Kidney capillary endothelial cell (primary cell): ENCODE measurements around the gene ABHD8.
"Not testable (repeated sequence)": the region's sequence is repeated elsewhere in the genome, so short reads cannot be mapped to it uniquely, and the experiment has no call there.

ENCODE experiments used
- DNase-seq: peaks from one replicate; pipeline ENCODE4 v3.0.0-alpha.2; 2018; ENCODE audit warnings: low spot score

The ABHD8 gene

DNA sequence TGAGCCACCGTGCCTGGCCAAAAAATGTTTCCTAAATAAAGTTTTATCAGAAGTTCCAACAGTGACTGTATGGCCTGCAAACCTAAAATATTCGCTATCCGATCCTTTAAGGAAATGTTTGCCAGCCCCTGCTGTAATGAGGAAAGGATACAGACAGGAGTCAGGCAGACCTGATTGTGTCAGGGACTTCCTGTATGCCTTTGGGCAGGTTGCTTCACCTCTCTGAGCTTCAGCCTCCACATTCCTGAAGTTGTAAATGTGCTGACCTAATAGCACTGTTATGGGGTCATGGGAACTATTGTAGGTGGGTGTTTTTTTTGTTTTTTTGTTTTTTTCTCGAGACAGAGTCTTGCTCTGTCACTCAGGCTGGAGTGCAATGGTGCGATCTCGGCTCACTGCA, 6.2 kb downstream of the ABHD8 start:
- no peak for DNase-seq

DNA sequence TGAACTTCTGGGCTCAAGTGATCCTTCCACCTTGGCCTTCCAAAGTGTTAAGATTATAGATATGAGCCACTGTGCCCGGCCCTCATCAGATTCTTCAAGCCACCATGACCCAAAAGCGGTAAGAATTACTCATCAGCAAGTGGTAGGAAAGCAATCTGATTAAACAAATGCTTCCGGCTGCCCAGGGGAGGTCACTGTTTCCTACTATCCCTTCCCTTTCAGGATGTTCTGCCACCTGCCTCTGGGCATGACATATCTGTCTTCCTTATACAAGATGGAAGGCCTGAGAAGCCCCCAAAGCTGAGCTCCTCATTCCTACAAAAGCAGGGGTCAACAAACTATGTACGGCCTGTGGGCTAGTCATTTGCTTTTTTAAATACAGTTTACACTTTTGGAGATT, 7.0 kb downstream of the ABHD8 start:
- DNase-seq = peak; percentile 66

DNA sequence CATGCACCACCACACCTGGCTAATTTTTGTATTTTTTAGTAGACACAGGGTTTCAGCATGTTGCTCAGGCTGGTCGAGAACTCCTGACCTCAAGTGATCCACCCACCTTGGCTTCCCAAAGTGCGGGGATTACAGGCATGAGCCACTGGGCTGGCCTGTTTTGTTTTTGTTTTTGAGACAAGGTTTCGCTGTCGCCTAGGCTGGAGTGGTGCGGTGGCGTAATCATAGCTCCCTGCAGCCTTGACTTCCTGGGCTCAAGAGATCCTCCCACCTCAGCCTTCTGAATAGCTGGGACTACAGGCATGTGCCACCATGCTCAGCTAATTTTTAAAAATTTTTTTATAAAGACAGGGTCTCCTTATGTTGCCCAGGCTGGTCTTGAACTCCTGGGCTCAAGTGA, 7.7 kb downstream of the ABHD8 start:
- DNase-seq = not testable (repeated sequence)

DNA sequence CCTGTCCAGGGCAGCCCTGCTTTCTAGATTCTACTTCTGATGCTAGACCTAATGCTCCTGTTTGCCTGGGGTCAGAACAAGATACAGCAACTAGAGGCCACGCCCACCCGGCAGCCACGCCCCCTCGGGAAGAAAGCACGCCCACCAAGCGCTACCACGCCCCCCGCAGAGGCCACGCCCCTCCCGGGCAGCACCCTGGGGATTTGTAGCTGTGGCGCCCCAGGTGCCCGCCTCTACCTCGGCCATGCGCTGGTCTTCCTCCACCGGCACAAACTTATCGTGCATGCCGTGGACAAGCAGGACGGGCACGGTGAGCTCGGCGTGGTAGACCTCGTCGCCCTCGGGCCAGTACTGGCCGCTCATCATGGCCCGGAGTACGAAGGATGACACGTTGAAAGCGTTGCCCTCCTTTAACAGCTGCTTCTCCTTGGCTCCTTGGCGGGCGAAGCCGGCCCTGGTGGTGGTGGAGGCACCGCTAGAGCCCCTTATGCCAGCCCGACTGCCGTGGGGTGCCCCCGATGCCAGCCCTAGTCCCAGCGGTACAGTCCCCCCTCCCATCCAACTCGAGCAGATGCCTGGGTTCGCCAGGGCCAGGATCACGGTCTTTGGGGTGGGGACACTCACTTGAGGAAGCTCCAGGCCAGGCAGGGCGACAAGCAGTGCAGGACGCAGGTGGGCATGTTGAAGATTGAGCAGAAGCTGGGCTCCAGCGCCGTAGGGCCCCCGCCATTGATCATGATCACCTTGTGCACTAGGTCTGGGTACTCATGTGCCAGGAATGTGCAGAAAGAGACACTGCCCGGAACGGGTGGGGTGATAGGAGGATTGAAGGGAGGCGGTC, 9.0 kb downstream of the ABHD8 start:
- peak; percentile 35 for DNase-seq

DNA sequence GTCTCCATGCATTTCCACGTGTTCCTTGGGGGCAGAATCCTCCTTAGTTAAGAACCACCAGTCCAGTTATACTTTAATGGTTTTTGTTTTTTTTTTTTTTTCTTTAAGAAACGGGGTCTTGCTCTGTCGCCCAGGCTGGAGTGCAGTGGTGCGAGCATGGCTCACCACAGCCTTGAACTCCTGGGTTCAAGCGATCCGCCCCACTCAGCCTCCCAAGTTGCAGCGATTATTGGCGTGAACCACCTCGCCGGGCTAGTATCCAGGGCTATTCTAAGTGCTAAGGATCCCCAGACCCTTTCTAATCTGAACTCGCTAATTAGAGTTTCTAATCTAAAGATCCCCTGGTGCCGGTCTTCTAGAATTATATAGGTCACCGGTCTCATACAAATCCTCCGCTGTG, 9.6 kb downstream of the ABHD8 start:
- DNase-seq = no peak

DNA sequence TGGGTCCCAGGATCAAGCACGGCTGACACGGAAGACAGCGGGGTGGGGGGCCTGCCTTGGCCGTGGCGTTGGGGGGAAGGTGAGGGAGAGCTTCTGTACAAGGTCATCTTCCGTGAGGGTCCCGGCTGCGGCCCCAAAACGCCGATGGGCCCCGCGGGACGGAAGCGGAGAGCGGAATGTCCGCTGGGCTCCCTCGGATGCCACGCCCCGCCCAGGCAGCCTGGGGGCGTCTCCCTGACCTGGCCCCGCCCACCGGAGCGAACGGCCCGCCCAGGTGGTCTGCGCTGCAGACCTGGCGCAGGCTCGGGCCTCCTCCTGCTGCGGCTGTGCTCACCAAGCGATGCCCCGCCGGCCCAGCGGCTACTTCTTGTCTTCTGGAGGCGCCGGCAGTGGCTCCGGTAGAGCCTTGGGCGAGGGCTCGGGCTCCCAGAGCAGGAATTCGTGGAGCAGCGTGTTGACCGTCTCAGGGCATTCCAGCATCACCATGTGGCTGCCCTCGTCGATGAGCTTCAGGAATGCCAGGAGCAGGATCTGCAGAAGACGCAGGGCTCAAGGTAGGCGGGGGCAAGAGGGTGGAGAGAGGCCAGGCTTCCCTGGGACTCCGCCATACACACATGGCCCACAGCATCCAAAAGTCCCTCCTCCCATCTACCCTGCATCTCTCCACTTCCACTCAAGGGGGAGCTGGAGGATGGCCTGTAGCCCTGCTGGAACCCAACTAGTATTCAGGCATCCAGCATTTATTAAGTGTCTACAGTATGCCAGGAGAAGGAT, 10.7 kb downstream of the ABHD8 start:
- DNase-seq = peak; percentile 86

DNA sequence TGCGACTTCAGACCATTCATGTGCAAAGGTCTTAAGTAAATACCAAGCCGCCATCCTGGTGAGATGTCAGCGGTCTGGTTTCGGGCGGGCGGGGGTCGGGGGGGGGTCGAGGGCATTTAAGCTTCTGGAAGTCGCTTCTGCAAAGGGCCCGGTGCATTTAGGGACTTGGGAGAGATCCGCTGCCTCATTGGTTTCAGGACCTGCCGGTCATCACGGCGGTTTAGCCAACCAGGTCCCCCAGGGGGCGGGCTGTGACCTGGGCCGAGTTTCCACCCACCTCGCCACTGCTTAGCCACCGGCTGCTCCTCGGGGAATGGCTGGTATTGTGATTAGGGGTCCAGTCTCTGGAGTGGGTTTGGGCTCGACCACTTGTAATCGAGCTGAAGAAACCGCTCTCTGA, 13.7 kb downstream of the ABHD8 start:
- DNase-seq = peak; percentile 61

DNA sequence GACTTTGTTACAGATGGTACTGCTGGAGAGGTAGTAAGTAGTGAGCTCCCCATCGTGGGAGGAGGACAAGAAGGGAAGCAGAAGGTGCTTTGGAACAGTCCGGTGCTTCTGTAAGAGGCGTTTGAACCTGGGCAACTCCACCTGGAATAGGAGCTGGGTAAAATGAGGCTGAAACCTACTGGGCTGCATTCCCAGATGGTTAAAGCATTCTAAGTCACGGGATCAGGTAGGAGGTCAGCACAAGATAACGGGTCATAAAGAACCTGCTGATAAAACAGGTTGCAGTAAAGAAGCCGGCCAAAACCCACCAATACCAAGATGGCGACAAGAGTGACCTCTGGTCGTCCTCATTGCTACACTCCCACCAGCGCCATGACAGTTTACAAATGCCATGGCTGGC, 16.5 kb downstream of the ABHD8 start:
- DNase-seq = no peak

DNA sequence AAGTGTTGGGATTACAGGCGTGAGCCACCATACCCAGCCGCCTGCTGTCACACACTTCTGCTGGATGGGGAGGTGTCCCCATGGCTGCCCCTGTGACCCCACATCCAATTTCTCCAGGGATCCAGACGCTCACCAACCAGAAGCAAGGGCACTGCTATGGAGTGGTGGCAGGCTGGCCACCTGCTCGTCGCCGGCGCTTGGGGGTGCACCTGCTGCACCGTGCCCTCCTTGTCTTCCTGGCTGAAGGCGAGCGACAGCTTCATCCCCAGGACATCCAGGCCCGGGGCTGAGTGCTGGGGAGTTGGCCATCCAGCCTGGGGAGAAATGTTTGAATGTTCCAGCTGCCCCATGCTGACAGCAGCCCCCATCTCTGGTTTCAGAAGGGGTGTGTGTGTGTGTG, 17.0 kb downstream of the ABHD8 start:
- no peak for DNase-seq

DNA sequence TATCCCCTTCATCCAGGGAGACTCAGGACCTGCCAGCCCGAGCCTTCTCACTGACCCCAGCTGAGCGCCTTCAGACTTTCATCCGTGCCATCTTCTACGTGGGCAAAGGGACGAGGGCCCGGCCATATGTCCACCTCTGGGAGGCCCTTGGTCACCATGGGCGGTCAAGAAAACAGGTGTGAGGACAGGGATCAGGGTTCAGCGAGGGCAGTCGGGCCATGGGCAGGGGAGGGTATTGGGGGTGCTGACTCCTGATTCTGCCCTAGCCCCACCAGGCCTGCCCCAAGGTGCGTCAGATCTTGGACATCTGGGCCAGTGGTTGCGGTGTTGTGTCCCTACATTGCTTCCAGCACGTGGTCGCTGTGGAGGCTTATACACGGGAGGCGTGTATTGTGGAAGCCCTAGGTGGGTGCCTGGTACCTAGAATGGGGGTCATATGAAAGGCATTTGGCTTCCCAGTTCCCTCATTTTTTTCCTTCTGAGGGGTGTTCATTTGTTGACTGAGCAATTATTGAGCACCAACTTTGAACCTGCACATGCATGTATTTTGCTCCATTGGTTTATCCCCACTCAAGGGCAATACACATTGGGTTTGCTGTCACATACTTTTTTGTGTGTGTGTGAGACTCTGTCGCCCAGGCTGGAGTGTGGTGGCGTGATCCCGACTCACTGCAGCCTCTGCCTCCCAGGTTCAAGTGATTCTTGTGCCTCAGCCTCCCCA, 17.6 kb downstream of the ABHD8 start:
- DNase-seq = no peak

DNA sequence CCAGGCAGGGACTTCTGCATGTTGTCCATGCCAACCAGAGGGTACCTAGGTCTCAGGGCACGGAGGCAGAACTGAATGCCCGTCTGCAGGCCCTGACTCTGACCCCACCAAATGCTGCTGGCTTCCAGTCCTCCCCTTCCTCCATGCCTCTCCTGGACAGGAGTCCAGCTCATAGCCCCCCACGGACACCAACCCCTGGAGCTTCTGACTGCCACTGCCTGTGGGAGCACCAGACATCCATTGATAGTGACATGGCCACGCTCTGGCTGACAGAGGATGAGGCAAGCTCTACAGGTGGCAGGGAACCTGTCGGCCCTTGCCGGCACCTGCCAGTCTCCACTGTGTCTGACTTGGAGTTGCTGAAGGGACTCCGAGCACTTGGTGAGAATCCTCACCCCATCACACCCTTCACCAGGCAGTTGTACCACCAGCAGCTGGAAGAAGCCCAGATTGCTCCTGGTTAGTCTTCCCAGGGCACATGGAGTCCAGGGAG, 19.7 kb downstream of the ABHD8 start:
- no peak for DNase-seq

DNA sequence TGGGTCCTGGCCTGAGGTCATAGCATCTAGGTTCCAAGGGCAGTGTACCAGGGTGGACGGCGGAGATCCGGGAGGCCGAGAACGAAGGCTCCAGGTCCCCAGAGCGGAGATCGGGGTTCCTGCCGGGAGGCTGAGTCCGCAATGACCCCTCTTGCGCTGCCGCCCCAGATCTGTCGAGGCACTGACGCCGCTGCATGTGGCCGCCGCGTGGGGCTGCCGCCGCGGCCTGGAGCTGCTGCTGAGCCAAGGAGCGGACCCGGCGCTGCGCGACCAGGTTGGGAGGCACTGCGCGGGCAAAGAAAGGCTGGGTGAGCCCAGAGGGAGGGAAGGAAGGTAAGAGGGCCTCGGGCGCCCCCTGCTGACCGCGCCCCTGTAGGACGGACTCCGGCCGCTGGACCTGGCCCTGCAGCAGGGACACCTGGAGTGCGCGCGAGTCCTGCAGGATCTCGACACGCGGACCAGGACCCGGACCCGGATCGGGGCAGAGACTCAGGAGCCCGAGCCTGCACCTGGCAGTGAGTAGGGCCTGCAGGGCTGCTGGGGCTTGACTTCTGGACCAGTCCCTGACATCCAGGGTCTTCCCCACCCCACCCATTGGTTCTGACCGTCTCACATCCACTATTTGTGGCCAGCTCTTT, 20.6 kb downstream of the ABHD8 start:
- peak; percentile 71 for DNase-seq

DNA sequence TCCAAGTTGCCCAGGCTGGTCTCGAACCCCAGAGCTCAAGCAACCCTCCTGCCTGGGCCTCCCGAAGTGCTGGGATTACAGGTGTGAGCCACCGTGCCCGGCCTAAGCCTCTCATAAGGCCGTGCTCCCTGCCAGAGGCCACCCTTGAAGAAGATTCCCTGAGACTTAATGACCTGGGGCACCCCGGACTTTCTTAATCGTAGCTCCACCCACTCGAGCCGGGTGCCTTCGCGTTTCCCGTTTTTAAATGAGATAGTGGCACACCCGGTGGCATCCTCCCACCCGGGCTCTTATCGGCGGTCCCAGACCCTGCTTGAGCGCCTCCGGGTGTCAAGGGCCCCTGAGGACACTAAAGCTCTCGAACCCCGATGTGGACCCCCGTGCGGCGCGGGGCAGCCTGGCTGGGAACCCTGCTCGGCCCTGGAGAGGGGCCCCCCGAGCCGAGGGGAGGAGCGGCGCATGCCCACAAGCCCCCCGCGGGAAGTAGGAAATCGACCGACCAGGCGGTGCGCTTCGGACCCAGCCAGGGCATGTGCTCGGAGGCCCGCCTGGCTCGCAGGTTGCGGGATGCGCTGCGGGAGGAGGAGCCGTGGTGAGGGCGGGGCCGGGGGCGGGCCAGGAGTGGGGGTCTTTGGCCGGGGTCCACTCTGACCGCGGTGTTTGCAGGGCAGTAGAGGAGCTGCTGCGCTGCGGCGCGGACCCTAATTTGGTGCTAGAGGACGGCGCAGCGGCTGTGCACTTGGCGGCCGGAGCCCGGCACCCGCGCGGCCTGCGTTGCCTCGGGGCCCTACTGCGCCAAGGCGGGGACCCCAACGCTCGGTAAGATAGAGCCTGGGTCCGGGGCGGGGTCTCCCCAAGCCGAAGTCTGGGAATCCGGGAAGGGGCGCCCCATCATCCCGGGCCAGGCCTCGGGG, 21.6 kb downstream of the ABHD8 start, which contains the start of gene ANKLE1:
TSS of gene ANKLE1 (plus strand) at position 511 of the 914 bp plus-strand sequence. CDS start at position 531, 20 bp downstream.
- DNase-seq = no peak

DNA sequence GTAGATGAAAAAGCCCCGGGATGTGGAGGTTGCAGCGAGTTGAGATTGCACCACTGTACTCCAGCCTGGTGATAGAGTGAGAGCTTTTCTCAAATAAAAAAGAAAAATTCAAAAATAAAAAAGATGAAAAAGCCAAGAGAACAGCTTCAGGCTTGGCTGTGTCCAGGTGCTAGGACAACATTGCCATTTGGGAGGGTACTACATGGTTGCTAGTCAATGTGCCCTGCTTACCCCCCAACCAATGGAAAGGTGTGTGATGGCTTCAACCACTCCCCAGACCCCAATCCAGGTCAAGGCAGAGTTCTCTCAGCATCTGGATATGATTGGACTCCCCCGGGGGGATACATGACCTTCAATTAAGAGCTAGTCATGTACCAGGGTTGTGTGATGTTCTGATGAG, 23.8 kb downstream of the ABHD8 start:
- DNase-seq = no peak

DNA sequence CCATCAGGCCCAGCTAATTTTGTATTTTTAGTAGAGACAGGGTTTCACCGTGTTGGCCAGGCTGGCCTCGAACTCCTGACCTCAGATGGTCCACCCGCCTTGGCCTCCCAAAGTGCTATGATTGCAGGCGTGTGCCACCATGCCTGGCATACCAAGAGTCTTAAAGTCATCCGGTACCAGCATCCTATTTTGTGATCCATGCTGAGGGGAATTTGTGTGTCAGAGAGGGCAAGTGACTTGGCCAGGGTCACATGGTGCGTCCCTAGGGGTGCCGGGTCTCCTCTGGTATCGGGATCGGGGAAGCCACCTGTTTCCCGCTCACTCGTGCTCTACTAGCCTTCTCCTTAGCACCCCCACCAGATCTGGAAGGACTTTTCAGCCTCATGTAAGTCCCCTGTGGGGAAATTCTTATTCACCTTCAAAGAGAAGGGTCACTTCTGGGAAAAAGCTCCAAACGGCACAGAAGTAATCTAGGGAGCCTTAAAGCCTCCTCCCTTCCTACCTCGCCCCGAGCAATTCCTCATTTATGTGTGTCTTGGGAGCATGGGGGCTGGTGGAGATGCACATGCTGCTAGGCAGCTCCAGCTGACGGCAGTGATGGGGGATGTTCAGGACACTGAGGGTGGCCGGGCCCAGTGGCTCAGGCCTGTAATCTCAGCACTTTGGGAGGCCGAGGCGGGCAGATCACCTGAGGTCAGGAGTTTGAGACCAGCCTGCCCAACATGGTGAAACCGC, 27.6 kb downstream of the ABHD8 start:
- DNase-seq = no peak

DNA sequence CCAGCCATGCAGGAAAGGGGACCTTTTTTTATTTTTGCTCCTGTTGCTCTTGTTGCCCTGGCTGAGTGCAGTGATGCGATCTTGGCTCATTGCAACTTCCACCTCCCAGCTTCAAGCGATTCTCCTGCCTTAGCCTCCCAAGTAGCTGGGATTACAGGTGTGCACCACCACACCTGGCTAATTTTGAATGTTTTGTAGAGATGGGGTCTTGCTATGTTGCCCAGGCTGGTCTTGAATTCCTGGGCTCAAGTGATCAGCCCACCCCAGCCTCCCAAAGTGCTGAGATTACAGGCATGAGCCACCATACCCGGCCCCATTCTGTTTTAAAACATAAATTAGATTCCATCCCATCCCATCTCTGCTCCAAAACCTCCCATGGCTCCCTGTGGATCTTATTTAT, 28.3 kb downstream of the ABHD8 start:
- DNase-seq = not testable (repeated sequence)

DNA sequence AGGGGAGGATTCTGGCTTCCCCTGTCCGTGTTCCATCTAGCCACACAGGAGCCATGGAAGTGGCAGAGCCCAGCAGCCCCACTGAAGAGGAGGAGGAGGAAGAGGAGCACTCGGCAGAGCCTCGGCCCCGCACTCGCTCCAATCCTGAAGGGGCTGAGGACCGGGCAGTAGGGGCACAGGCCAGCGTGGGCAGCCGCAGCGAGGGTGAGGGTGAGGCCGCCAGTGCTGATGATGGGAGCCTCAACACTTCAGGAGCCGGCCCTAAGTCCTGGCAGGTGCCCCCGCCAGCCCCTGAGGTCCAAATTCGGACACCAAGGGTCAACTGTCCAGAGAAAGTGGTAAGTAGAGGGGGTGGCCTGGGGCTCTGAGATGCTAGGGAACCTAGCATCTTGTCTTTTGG, 34.5 kb downstream of the ABHD8 start:
- no peak for DNase-seq

DNA sequence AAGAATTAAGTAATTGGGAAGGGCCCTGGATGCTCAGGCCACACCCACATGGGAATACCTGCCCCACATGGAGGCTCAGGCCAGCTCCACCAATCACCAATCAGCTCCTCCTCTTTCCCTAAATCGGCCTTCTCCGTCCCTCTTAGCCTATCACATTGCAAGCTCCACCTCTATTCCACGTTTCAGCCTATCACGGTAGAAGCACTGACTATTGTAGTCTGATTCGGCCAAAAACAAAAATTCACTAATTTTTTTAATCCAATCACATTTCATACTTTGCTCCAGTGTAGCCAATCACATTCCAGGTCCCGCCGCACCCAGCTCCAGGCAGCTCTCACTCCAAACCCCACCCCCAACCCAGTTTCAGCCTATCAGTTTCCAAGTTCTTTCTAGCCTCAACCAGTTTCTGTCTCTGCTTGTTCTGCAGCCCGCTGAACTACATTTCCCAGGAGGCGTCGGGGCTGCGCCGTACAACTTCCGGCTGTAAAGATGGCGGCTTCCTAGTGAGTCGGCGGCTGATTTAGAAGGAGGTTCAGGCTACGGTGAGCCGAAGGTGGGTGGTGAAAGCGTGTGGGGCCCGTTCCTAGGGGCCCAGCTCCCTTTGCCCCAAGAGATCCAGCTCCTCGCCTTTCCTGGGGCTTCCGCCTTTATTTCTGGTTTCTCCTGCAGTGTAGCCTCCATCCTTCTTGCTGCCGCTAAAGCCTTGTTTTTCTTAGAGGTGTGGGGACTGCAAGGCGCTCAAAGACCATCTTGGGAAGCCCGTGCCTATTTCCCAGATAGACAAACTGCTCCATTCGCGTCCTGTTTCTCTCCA, 36.0 kb downstream of the ABHD8 start, which contains the start of gene BABAM1:
TSS of gene BABAM1 (plus strand) at position 469 of the 814 bp plus-strand sequence. CDS start 1,364 bp downstream, outside the sequence.
- DNase-seq = peak; percentile 99

DNA sequence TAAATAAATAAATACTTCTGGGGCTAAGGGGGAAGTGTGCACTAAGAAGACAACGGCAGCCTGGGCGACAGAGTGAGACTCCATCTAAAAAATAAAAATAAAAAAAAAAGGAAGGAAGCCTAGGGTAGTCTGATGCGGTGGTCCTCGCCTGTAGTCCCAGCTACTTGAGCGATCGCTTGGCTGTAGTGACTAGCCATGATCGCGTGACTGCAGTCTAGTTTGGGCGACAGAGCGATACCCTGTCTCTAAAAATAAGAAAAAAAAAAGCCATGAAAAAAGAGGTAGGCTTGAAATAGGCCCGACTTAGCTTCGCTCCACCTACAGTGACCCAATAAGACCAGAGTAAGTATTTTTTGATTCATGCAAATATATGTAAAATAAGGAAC, 36.6 kb downstream of the ABHD8 start:
- DNase-seq = no peak
